ENCODE results near the gene RAD23A.

The RAD23A gene

GRCh38 chr19:12986726-12987125, 41.1 kb downstream of the RAD23A start:
- no peak for DNase-seq

GRCh38 chr19:12987190-12987589, 41.5 kb downstream of the RAD23A start:
- DNase-seq, result no peak

GRCh38 chr19:12987781-12988180, 42.1 kb downstream of the RAD23A start:
- no peak for DNase-seq

- no peak for DNase-seq
Observed at GRCh38 chr19:12990431-12990830, 44.8 kb downstream of the RAD23A start.

- DNase-seq, result no peak
Observed at GRCh38 chr19:12990853-12991252, 45.2 kb downstream of the RAD23A start.

GRCh38 chr19:12991296-12991695, 45.6 kb downstream of the RAD23A start:
- no peak for DNase-seq

GRCh38 chr19:12992729-12993128, 47.1 kb downstream of the RAD23A start:
- no peak for DNase-seq

- DNase-seq, result no peak
Observed at GRCh38 chr19:12993562-12993961, 47.9 kb downstream of the RAD23A start.

GRCh38 chr19:12994701-12995595, 49.3 kb downstream of the RAD23A start, which contains the start of gene NFIX:
NFIX (plus strand) TSS chr19:12995475; CDS start chr19:12995838, 363 bp downstream.
- DNase-seq, result peak; percentile 34

GRCh38 chr19:12995596-12996405, 50.1 kb downstream of the RAD23A start:
- no peak for DNase-seq

GRCh38 chr19:12996406-12997094, 50.9 kb downstream of the RAD23A start:
- DNase-seq, result no peak

GRCh38 chr19:12997179-12997966, 51.7 kb downstream of the RAD23A start:
- DNase-seq, result no peak

- DNase-seq, result no peak
Observed at GRCh38 chr19:12997967-12998940, 52.6 kb downstream of the RAD23A start.

- no peak for DNase-seq
Observed at GRCh38 chr19:13001166-13001501, 55.5 kb downstream of the RAD23A start.

- DNase-seq, result no peak
Observed at GRCh38 chr19:13001502-13002165, 56.0 kb downstream of the RAD23A start.

- no peak for DNase-seq
Observed at GRCh38 chr19:13002166-13002898, 56.7 kb downstream of the RAD23A start.

GRCh38 chr19:13003081-13003480, 57.4 kb downstream of the RAD23A start:
- DNase-seq, result no peak

Measured in activated effector memory CD4-positive, alpha-beta T cell treated with Interleukin-2 at 50 U/mL for 16 hours (primary cell).